Measurements from ENCODE around the gene MOK.

GRCh38 chr14:102217987-102218421, 87.0 kb downstream of the MOK start:
- no peak for TF ChIP-seq POLR2A (IDR thresholded peaks at IDR 0.05; ENCODE audit: extremely low read depth, insufficient read length)
- no peak for TF ChIP-seq MYC (IDR thresholded peaks at IDR 0.05; ENCODE audit: low read depth, low read length)
- TF ChIP-seq CTCF (IDR thresholded peaks at IDR 0.05; ENCODE audit: low read depth, low read length), result no peak
- TF ChIP-seq MAX (IDR thresholded peaks at IDR 0.05; ENCODE audit: low read depth, low read length), result no peak

All from NB4 (cell line).